Ishikawa (cell line): Measurements from ENCODE around the gene DAB1.

Experiments used
- CREB1 ChIP-seq: IDR thresholded peaks from 2 replicates; pipeline ENCODE4 v1.6.1; 2012; ENCODE audit warnings: low read depth
- EP300 ChIP-seq: IDR thresholded peaks from 2 replicates; pipeline ENCODE4 v1.6.1; 2012; ENCODE audit warnings: borderline replicate concordance
- MAX ChIP-seq: IDR thresholded peaks from 2 replicates; pipeline ENCODE4 v1.6.1; 2012
- NFIC ChIP-seq: IDR thresholded peaks from 2 replicates; pipeline ENCODE4 v1.6.1; 2012
- RAD21 ChIP-seq: IDR thresholded peaks from 2 replicates; pipeline ENCODE4 v1.6.1; 2012; ENCODE audit warnings: low read depth
- TEAD4 ChIP-seq: IDR thresholded peaks from 2 replicates; pipeline ENCODE4 v1.6.1; 2012
- USF1 ChIP-seq: IDR thresholded peaks from 2 replicates; pipeline ENCODE4 v1.6.1; 2012
- YY1 ChIP-seq: IDR thresholded peaks from 2 replicates; pipeline ENCODE4 v1.6.1; 2012; ENCODE audit warnings: low read depth
- ZBTB7A ChIP-seq: IDR thresholded peaks from 2 replicates; pipeline ENCODE4 v1.6.1; 2012; ENCODE audit warnings: low read depth

GRCh38 chr1:57160594-57160993 is 263.3 kb downstream of the DAB1 start:
- TF ChIP-seq USF1 (no peak), EP300 (no peak), TEAD4 (no peak), RAD21 (no peak), ZBTB7A (no peak), NFIC (no peak), CREB1 (no peak), MAX (no peak), YY1 (no peak)
